HEK293T (cell line): ENCODE data around the gene PHOSPHO2.

ENCODE experiments used
- CTCF ChIA-PET: fragments of 350-600 bp; formaldehyde crosslinking; extraction: SDS; loops from one replicate; lab custom pipeline; 2021; ENCODE audit warnings: antibody characterized with exemption, inconsistent platforms; lab: Yijun Ruan, JAX
- POLR2A ChIA-PET: fragments of 350-600 bp; formaldehyde crosslinking; extraction: SDS; loops from one replicate; lab custom pipeline; 2020; ENCODE audit warnings: antibody characterized with exemption, inconsistent platforms; lab: Yijun Ruan, JAX
- DNase-seq: peaks from one replicate; pipeline ENCODE4 v3.0.0; 2012; ENCODE audit warnings: mixed read lengths; ENCODE audit errors: extremely low spot score
- ARNT ChIP-seq: fragments of 450-650 bp; IDR thresholded peaks from 2 replicates; pipeline ENCODE4 v1.6.1; 2017; ENCODE audit warnings: mild to moderate bottlenecking
- BHLHE40 ChIP-seq: fragments of 450-650 bp; IDR thresholded peaks from 2 replicates; pipeline ENCODE4 v1.6.1; 2016; ENCODE audit warnings: mild to moderate bottlenecking, moderate library complexity, borderline replicate concordance
- CTBP1 ChIP-seq: fragments of 450-650 bp; IDR thresholded peaks from 2 replicates; pipeline ENCODE4 v1.6.1; 2016; ENCODE audit warnings: borderline replicate concordance
- ELF4 ChIP-seq: fragments of 450-650 bp; IDR thresholded peaks from 2 replicates; pipeline ENCODE4 v1.6.1; 2017; ENCODE audit warnings: antibody characterized with exemption
- FOXA1 ChIP-seq: fragments of 450-650 bp; IDR thresholded peaks from 2 replicates; pipeline ENCODE4 v1.6.1; 2016; ENCODE audit warnings: mild to moderate bottlenecking
- FOXK2 ChIP-seq: fragments of 450-650 bp; IDR thresholded peaks from 2 replicates; pipeline ENCODE4 v1.6.1; 2016; ENCODE audit warnings: mild to moderate bottlenecking
- FOXM1 ChIP-seq: fragments of 450-650 bp; IDR thresholded peaks from 2 replicates; pipeline ENCODE4 v1.6.1; 2017; ENCODE audit warnings: mild to moderate bottlenecking, borderline replicate concordance
- HDGF ChIP-seq: fragments of 450-650 bp; IDR thresholded peaks from 2 replicates; pipeline ENCODE4 v1.6.1; 2017; ENCODE audit warnings: antibody characterized with exemption, borderline replicate concordance
- L3MBTL2 ChIP-seq: fragments of 450-650 bp; conservative IDR thresholded peaks from 2 replicates; pipeline ENCODE4 v1.6.1; 2016; ENCODE audit warnings: mild to moderate bottlenecking
- LEF1 ChIP-seq: fragments of 450-650 bp; IDR thresholded peaks from 2 replicates; pipeline ENCODE4 v1.6.1; 2017; ENCODE audit warnings: mild to moderate bottlenecking, borderline replicate concordance
- NFRKB ChIP-seq: fragments of 450-650 bp; IDR thresholded peaks from 2 replicates; pipeline ENCODE4 v1.6.1; 2016; ENCODE audit warnings: mild to moderate bottlenecking, moderate library complexity
- SP1 ChIP-seq: fragments of 450-650 bp; IDR thresholded peaks from 2 replicates; pipeline ENCODE4 v1.6.1; 2017
- SUZ12 ChIP-seq: fragments of 450-650 bp; IDR thresholded peaks from 2 replicates; pipeline ENCODE4 v1.6.1; 2016; ENCODE audit warnings: mild to moderate bottlenecking
- TARDBP ChIP-seq: fragments of 450-650 bp; IDR thresholded peaks from 2 replicates; pipeline ENCODE4 v1.6.1; 2016
- ZNF384 ChIP-seq: fragments of 450-650 bp; IDR thresholded peaks from 2 replicates; pipeline ENCODE4 v1.6.1; 2016
- TF ChIP-seq, protein P1 (sequence below): fragments of 450-650 bp; IDR thresholded peaks from 2 replicates; pipeline ENCODE4 v1.6.1; 2016

PHOSPHO2 gene

GRCh38 chr2:169704160-169704708 is 10.0 kb downstream of the PHOSPHO2 start:
- POLR2A ChIA-PET, result no interaction called here
- no peak for TF ChIP-seq HDGF
- no peak for TF ChIP-seq TARDBP
- no peak for TF ChIP-seq ARNT
- no peak for TF ChIP-seq BHLHE40
- no peak for TF ChIP-seq FOXK2
- TF ChIP-seq, protein P1, sequence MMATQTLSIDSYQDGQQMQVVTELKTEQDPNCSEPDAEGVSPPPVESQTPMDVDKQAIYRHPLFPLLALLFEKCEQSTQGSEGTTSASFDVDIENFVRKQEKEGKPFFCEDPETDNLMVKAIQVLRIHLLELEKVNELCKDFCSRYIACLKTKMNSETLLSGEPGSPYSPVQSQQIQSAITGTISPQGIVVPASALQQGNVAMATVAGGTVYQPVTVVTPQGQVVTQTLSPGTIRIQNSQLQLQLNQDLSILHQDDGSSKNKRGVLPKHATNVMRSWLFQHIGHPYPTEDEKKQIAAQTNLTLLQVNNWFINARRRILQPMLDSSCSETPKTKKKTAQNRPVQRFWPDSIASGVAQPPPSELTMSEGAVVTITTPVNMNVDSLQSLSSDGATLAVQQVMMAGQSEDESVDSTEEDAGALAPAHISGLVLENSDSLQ, result no peak
- TF ChIP-seq SUZ12, result no peak
- no peak for TF ChIP-seq ELF4
- DNase-seq, result no peak
- CTCF ChIA-PET, result interaction anchor here (1.6 kb wide), 1 partner anchor 11 kb away, joined by 3 read pairs; no protein-coding TSS in a partner anchor

DNA sequence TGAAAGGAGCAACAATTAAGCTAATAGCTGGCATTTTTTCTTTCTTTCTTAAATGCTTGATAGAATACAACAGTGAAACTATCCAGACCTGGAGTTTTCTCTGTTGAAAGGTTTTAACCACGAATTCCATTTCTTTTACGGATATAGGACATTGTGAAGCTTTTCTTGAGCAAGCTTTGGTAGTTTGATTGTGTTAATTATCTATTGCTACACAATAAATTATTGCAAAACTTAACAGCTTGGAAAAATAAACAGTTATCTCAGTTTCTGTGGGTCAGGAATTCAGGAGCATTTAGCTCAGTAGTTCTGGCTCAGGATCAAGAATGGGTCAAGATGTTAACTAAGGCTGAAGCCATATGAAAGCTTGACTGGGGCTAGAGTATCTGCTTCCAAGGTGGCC is 11.7 kb downstream of the PHOSPHO2 start:
- POLR2A ChIA-PET, result no interaction called here

GRCh38 chr2:169707626-169708025 is 13.4 kb downstream of the PHOSPHO2 start:
- TF ChIP-seq SUZ12 (no peak), FOXK2 (no peak), L3MBTL2 (no peak), ZNF384 (no peak), ELF4 (no peak), FOXA1 (no peak), HDGF (no peak), SP1 (no peak), ARNT (no peak), BHLHE40 (no peak), LEF1 (no peak), NFRKB (no peak), TARDBP (no peak), FOXM1 (no peak), CTBP1 (no peak)
- TF ChIP-seq, protein P1, result no peak
- ChIA-PET CTCF (no interaction called here), POLR2A (no interaction called here)
- DNase-seq, result no peak

More for the DNA sequence above, 11.7 kb downstream of the PHOSPHO2 start:
- DNase-seq, result no peak
- TF ChIP-seq LEF1 (no peak), ZNF384 (no peak), L3MBTL2 (no peak), CTBP1 (no peak), ARNT (no peak), HDGF (no peak), BHLHE40 (no peak), ELF4 (no peak), FOXK2 (no peak)
- TF ChIP-seq, protein P1, result no peak
- CTCF ChIA-PET, result no interaction called here

DNA sequence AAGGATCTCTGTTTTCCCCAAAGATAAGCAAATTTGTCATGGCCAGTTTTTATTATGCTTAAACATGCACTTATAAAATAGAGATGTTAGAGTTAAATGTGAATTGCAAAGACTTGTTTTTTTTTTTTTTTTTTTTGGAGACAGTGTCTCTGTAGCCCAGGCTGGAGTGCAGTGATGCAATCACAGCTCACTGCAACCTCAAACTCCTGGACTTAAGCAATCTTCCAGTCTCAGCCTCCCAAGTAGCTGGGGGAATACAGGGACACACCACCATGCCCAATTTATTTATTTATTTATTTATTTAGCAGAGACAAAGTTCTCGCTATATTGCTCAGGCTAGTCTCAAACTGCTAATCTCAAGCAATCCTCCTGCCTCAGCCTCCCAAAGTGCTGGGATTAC is 15.1 kb downstream of the PHOSPHO2 start:
- no peak for TF ChIP-seq BHLHE40
- no peak for TF ChIP-seq SUZ12
- no peak for TF ChIP-seq HDGF
- no peak for TF ChIP-seq L3MBTL2
- no peak for TF ChIP-seq ARNT
- no peak for TF ChIP-seq FOXA1
- TF ChIP-seq FOXM1, result no peak
- TF ChIP-seq ZNF384, result no peak
- TF ChIP-seq CTBP1, result no peak
- TF ChIP-seq NFRKB, result no peak
- no peak for TF ChIP-seq LEF1
- TF ChIP-seq FOXK2, result no peak
- no peak for TF ChIP-seq SP1
- no peak for TF ChIP-seq ELF4
- TF ChIP-seq, protein P1, result no peak
- no peak for DNase-seq
- CTCF ChIA-PET, result no interaction called here
- POLR2A ChIA-PET, result no interaction called here

DNA sequence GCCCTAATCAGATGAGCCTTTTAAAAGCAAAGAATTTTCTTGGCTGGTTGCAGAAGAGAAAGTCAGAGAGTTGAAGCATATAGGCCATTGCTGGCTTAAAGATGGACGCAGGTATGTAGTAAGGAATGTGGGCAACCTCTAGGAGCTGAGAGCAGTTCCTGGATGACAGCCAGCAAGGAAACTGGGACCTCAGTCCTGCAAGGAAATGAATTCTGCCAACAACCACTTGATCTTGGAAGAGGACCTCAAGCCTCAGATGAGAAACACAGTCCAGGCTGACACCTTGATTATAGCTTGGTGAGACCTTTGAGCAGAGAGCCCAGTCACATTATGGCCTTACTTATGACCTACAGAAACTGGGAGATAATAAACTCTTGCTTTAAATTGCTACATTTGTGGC is 15.7 kb downstream of the PHOSPHO2 start:
- ChIA-PET POLR2A (no interaction called here), CTCF (no interaction called here)
- no peak for DNase-seq
- no peak for TF ChIP-seq NFRKB
